Activated CD4-positive, alpha-beta T cell treated with anti-CD3 and anti-CD28 coated beads for 4 hours (primary cell): ENCODE results near the gene AANAT.
"Not testable (repeated sequence)": the region's sequence is repeated elsewhere in the genome, so short reads cannot be mapped to it uniquely, and the experiment has no call there.

Source experiments
- DNase-seq, 2 donors: peaks; one replicate each; pipeline ENCODE4 v3.0.0-alpha.2; 2020

Gene AANAT

GRCh38 chr17:76508472-76509063, 41.2 kb downstream of the AANAT start:
- DNase-seq: not testable (repeated sequence)

DNA sequence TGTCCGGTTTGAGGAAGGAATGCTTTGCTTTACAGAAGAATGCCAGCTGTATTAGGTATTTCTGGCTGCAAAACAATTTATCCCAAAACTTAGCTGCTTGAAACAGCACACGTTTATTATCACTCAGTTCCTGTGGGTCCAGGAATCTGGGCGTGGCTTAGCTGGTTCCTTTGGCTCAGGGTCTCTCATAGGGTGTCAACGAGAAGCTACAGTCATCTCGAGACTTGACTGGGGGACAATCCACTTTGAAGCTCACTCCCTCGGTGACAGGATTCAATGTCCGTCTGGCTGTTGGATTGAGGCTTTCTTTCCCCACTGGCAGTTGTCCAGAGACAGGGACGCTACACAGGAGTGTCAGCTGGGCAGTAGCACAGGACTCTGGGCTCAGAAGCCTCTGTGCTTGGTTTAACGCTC, 43.4 kb downstream of the AANAT start:
- no peak for DNase-seq

- DNase-seq: no peak
Observed at GRCh38 chr17:76511668-76512365, 44.4 kb downstream of the AANAT start.

DNA sequence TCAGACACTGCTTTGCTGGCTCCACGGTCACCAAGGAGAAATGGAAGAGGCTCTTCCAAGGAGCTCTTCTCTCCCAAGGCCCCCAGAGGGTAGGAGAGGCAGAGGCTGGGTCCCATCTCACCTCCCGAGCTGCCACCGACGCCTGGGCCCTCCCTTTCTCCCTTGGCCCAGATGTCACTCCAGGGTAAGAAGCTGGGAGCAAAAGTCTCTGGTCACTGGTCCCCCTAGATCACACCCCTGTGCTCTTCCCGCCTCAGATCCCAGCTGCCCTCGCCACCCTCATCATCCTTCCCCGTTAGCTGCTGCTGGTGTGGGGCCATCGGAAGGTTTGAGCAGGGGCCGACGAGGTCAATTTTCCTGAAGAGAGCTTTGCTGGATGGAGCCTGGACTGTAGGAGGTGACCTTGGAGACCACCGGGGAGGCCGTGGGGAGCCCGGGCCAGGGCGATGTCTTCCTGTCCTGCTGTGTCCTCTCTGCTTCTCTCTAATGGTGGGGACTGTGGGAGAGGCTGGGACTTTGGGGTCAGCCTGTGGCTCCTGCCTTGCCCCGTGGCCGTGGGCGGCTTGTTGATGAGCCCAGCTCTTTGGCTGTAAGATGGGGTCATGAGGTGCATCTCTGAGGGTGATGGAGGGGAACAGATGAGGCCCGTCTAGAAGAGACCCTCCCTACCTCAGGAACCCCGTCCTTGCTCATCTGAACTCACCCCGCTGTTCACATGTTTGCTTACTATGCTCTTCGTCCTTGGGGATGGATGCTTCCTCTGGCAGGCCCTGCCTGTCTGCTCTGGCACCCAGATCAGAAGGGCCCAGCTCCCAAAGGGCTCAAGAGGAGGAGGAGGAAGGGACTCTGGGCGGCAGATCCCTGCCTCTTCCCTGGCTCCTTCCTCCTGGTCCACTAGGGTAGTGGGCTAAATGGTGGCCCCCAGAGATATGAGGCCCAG, 45.2 kb downstream of the AANAT start:
- no peak for DNase-seq

DNA sequence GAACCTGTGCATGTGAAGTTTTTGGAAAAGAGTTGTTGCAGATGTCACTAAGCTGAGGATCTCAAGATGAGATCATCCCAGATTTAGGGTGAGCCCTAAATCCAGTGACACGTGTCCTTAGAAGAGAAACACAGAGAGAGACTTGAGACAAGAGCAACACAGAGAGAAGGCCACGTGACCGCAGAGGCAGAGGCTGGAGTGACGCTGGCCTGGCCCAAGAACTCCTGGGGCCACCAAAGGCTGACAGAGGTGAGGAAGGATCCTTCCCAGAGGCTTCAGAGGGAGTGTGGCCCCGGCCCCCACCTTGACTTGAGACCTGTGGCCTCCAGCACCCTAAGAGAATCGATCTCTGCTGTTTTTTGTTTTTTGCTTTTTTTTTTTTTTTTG, 45.9 kb downstream of the AANAT start:
- DNase-seq: no peak

- not testable (repeated sequence) for DNase-seq
Observed at GRCh38 chr17:76514355-76514754, 47.0 kb downstream of the AANAT start.

- DNase-seq: peak; percentile 68 to 76
Observed at GRCh38 chr17:76515274-76515949, 48.0 kb downstream of the AANAT start.

- DNase-seq: no peak
Observed at GRCh38 chr17:76517638-76518038, 50.2 kb downstream of the AANAT start.

DNA sequence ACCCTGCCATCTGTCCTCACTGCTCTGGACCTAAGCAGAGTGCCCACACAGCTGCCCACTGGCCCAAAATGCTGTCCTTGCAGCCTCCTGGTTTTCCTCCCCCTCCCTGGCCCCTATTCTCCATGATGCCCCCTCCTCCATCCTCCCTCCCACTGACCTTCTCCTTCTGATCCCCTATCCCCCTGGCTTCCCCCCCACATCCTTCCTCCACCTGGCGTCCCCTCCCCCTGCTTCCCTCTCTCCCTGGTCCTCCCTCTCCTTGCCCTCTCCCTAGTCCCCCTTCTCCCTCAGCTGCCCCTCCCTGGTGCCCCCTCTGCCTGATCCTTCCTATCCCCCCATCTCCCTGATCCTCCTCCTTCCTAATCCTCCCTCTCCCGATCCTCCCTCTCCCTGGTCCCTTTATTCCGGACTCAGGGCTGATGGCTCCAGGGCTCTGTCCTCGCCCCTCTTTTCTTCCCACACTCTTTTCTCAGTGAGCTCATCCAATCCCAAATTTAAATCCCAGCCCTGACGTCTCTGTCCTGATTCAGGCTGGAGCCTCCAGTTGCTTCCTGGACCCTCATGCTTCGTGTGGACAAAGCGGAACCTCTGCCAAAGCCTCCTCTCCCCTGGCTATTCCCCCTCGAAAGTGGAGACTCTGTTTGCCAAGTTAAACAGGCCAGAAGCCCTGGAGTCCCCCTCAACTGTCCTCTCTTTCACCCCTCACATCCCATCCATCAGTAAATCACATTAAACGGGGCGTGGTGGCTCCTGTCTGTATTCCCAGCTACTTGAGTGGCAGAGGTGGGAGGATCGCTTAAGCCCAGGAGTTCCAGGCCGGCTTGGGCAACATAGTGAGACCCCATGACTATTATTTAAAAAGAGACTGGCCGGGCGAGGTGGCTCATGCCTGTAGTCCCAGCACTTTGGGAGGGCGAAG, 51.9 kb downstream of the AANAT start:
- DNase-seq: no peak
